GM12891 (cell line): ENCODE measurements around the gene HAUS7.

ENCODE experiments used
- DNase-seq: peaks from one replicate; pipeline ENCODE4 v3.0.0; 2011; ENCODE audit warnings: low spot score; ENCODE audit not compliant: insufficient read length
- FAIRE-seq: peaks from 2 replicates; lab custom pipeline; 2011; peaks lifted over from hg19 to GRCh38; lab: Jason Lieb, UNC
- PAX5 ChIP-seq: IDR thresholded peaks from 2 replicates; pipeline ENCODE4 v1.6.1; 2011; ENCODE audit warnings: low read length, moderate library complexity, mild to moderate bottlenecking; ENCODE audit not compliant: insufficient read depth, severe bottlenecking
- POLR2A ChIP-seq: IDR thresholded peaks from 2 replicates; pipeline ENCODE4 v1.6.1; 2011; ENCODE audit warnings: low read depth, low read length, control low read depth
- POLR2AphosphoS5 ChIP-seq: IDR thresholded peaks from 2 replicates; pipeline ENCODE4 v1.6.1; 2011; ENCODE audit warnings: low read depth, low read length, control low read depth
- POU2F2 ChIP-seq: IDR thresholded peaks from 2 replicates; pipeline ENCODE4 v1.6.1; 2011; ENCODE audit warnings: low read depth, mild to moderate bottlenecking, control low read depth, low read length, moderate library complexity
- SPI1 ChIP-seq: IDR thresholded peaks from 2 replicates; pipeline ENCODE4 v1.6.1; 2011; ENCODE audit warnings: low read depth, low read length, control low read depth
- TAF1 ChIP-seq: IDR thresholded peaks from 2 replicates; pipeline ENCODE4 v1.6.1; 2011; ENCODE audit warnings: low read depth, low read length, control low read depth

HAUS7 gene

GRCh38 chrX:153473126-153473525 is 2.8 kb upstream of the HAUS7 start:
- FAIRE-seq, result no peak
- no peak for TF ChIP-seq POLR2AphosphoS5
- no peak for TF ChIP-seq POLR2A
- no peak for TF ChIP-seq POU2F2
- TF ChIP-seq TAF1, result no peak
- TF ChIP-seq PAX5, result no peak
- TF ChIP-seq SPI1, result no peak
- DNase-seq, result no peak

- DNase-seq (no peak), FAIRE-seq (peak; percentile 45)
- TF ChIP-seq TAF1 (no peak), SPI1 (no peak), POU2F2 (no peak), POLR2A (no peak)
These were observed 1.4 kb upstream of the HAUS7 start for GRCh38 chrX:153471663-153472280.

GRCh38 chrX:153469811-153470410 is 465 bp downstream of the HAUS7 start:
- no peak for DNase-seq
- no peak for FAIRE-seq
- TF ChIP-seq POU2F2 (no peak), POLR2A (no peak), TAF1 (no peak), PAX5 (no peak), SPI1 (no peak), POLR2AphosphoS5 (no peak)

- DNase-seq (no peak), FAIRE-seq (no peak)
- TF ChIP-seq TAF1 (no peak), POLR2AphosphoS5 (no peak), PAX5 (no peak), SPI1 (no peak), POLR2A (no peak), POU2F2 (no peak)
These were observed 2.3 kb downstream of the HAUS7 start for GRCh38 chrX:153468008-153468580.

GRCh38 chrX:153465691-153466380 is 4.5 kb downstream of the HAUS7 start:
- DNase-seq (no peak), FAIRE-seq (no peak)
- no peak for TF ChIP-seq PAX5
- no peak for TF ChIP-seq POU2F2
- TF ChIP-seq SPI1, result no peak
- TF ChIP-seq POLR2A, result no peak

- DNase-seq (no peak), FAIRE-seq (no peak)
- no peak for TF ChIP-seq SPI1
- no peak for TF ChIP-seq TAF1
- no peak for TF ChIP-seq POLR2AphosphoS5
- TF ChIP-seq POU2F2, result no peak
- TF ChIP-seq POLR2A, result no peak
- no peak for TF ChIP-seq PAX5
These were observed 6.3 kb downstream of the HAUS7 start for GRCh38 chrX:153464116-153464515.

- no peak for TF ChIP-seq PAX5
- TF ChIP-seq POLR2AphosphoS5, result no peak
- no peak for TF ChIP-seq TAF1
- TF ChIP-seq SPI1, result no peak
- TF ChIP-seq POLR2A, result no peak
- no peak for TF ChIP-seq POU2F2
- DNase-seq (no peak), FAIRE-seq (no peak)
These were observed 6.8 kb downstream of the HAUS7 start for GRCh38 chrX:153463556-153463955.

- DNase-seq (no peak), FAIRE-seq (no peak)
- no peak for TF ChIP-seq TAF1
- TF ChIP-seq POLR2A, result no peak
- TF ChIP-seq PAX5, result no peak
- no peak for TF ChIP-seq POU2F2
- TF ChIP-seq SPI1, result no peak
These were observed 7.3 kb downstream of the HAUS7 start for GRCh38 chrX:153463031-153463430.

- DNase-seq (no peak), FAIRE-seq (no peak)
- TF ChIP-seq POLR2AphosphoS5, result no peak
These were observed 8.1 kb downstream of the HAUS7 start for GRCh38 chrX:153462291-153462690.

- no peak for TF ChIP-seq POLR2AphosphoS5
- TF ChIP-seq PAX5, result no peak
- no peak for TF ChIP-seq TAF1
- TF ChIP-seq POLR2A, result no peak
- no peak for TF ChIP-seq POU2F2
- no peak for TF ChIP-seq SPI1
- DNase-seq, result peak; percentile 55
- FAIRE-seq, result peak; percentile 77
These were observed 9.6 kb downstream of the HAUS7 start for GRCh38 chrX:153460826-153461225.
